ENCODE data around the gene RAPGEF1.
A peak's percentile ranks its signal among the peaks of the same experiment; 100 is the strongest.

The RAPGEF1 gene

DNA sequence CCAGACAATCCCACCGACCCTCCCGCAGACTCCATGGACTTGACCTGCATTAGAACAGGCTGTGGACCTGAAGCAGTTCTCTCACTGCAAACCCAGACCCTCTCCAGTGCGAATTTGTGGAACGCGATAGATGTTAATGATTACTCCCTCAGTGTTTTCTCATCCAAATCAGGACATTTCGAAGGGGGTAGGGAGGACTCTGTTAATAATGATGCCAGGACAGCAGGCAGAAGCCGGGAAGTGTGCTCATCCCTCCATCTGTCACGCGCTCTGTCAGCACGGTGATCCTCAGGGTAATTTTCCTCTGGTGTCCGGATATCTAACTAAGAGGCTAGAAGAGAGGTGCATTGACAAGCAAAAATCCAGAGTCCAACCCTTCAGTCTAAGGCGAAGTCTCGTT, 18.8 kb downstream of the RAPGEF1 start:
- TF ChIP-seq, protein P1, sequence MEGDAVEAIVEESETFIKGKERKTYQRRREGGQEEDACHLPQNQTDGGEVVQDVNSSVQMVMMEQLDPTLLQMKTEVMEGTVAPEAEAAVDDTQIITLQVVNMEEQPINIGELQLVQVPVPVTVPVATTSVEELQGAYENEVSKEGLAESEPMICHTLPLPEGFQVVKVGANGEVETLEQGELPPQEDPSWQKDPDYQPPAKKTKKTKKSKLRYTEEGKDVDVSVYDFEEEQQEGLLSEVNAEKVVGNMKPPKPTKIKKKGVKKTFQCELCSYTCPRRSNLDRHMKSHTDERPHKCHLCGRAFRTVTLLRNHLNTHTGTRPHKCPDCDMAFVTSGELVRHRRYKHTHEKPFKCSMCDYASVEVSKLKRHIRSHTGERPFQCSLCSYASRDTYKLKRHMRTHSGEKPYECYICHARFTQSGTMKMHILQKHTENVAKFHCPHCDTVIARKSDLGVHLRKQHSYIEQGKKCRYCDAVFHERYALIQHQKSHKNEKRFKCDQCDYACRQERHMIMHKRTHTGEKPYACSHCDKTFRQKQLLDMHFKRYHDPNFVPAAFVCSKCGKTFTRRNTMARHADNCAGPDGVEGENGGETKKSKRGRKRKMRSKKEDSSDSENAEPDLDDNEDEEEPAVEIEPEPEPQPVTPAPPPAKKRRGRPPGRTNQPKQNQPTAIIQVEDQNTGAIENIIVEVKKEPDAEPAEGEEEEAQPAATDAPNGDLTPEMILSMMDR (IDR thresholded peaks at IDR 0.05; ENCODE audit: low read depth, low read length) = no peak
- no peak overlapping the region for H3K4me3 ChIP-seq (ENCODE audit: low read depth, low read length)

GRCh38 chr9:131720330-131720729, 19.5 kb downstream of the RAPGEF1 start:
- H3K4me3 ChIP-seq (ENCODE audit: low read depth, low read length) = no peak overlapping the region

GRCh38 chr9:131719262-131719908, 20.5 kb downstream of the RAPGEF1 start:
- H3K4me3 ChIP-seq (ENCODE audit: low read depth, low read length) = no peak overlapping the region
- TF ChIP-seq, protein P1 (IDR thresholded peaks at IDR 0.05; ENCODE audit: low read depth, low read length) = no peak

More at GRCh38 chr9:131720330-131720729, 19.5 kb downstream of the RAPGEF1 start:
- TF ChIP-seq, protein P1 (IDR thresholded peaks at IDR 0.05; ENCODE audit: low read depth, low read length) = no peak

GRCh38 chr9:131717719-131718460, 22.0 kb downstream of the RAPGEF1 start:
- TF ChIP-seq, protein P1 (IDR thresholded peaks at IDR 0.05; ENCODE audit: low read depth, low read length) = no peak
- H3K4me3 ChIP-seq (ENCODE audit: low read depth, low read length) = no peak overlapping the region

DNA sequence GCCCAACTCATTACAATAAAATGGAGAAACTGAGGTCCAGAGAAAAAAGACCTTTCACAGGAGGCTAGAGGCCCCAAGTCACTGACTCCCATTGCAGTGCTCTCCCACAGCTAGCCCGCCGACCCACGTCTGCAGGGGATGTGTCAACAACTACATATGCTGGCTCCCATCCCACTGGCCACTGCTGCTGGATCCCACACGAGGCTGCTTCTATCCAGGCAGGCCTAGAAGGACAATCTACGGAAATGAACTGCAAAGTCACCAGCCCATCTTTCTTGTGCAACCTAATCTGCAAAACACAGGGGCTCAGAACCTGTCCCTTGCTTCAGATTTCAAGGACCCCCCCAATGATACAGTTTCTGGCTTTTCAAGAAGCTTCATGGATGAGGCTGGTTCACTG, 24.0 kb downstream of the RAPGEF1 start:
- no peak overlapping the region for H3K4me3 ChIP-seq (ENCODE audit: low read depth, low read length)
- TF ChIP-seq, protein P1 (IDR thresholded peaks at IDR 0.05; ENCODE audit: low read depth, low read length) = no peak

DNA sequence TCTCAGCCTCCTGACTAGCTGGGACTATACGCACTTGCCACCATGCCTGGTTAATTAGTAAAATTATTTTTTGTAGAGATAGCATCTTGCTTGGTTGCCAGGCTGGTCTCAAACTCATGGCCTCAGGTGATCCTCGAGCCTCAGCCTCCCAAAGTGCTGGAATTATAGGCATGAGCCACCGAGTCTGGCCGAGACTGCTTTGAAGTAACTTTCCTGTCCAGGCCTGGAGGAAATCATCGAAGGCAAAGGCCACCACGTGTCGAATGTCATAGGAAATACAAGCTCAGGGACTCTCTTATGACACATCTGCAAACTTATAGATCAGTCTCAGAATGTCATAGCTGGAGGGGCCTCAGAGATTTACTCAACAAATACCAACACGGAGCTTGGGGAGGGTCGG, 25.1 kb downstream of the RAPGEF1 start:
- TF ChIP-seq, protein P1 (IDR thresholded peaks at IDR 0.05; ENCODE audit: low read depth, low read length) = no peak
- H3K4me3 ChIP-seq (ENCODE audit: low read depth, low read length) = no peak overlapping the region

- TF ChIP-seq, protein P1 (IDR thresholded peaks at IDR 0.05; ENCODE audit: low read depth, low read length) = no peak
- peak overlapping the region; percentile 35 for H3K4me3 ChIP-seq (ENCODE audit: low read depth, low read length)
Measured at GRCh38 chr9:131714161-131714646, 25.7 kb downstream of the RAPGEF1 start.
